HG03103 (cell line): ENCODE measurements around the gene NYAP1.
"Not testable (repeated sequence)": the region's sequence is repeated elsewhere in the genome, so short reads cannot be mapped to it uniquely, and the experiment has no call there.

Experiments
- ATAC-seq: cut with Tn5 transposase; IDR thresholded peaks from one replicate; pipeline ENCODE4 v1.9.1; 2021; ENCODE audit warnings: low read depth; ENCODE audit not compliant: unreplicated experiment

NYAP1 gene

DNA sequence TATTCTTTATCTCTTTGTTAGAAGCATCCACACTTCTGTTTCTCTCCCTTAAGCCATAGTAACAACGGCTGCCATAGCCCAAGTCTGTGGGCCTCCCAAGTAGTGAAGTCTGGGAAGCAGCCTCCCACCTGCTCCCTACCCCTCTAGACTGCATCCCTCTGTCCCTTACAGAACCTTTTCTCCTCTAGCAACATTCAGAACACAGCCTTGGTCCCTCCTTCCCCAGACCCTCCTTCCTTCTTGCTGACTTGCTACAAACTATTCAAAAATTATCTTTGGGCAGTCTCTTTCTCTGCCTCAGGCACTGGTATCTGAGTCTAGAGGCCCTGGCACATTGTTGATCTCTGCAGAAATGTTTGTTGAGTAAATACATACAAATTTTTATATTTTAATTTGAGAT is 2.3 kb upstream of the NYAP1 start:
- no peak for ATAC-seq

DNA sequence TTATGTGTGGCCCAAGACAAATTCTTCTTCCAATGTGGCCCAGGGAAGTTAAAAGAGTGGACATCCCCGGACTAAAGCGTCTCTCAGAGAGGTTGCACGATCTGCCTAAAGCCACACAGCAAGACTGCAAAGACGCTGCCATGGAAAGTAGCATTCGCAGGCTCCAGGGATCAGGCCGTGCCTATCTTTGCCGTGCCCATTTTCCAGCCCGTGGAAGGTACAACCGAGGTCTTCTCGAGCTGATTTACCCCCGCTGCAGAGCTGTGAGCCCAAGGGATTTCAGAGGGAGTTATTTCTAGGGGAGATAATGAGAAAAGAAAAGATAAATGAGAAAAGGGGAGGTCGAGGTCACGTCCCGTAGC is 1.0 kb upstream of the NYAP1 start:
- no peak for ATAC-seq

- ATAC-seq, result no peak
These were observed 521 bp upstream of the NYAP1 start for GRCh38 chr7:100483090-100483721.

DNA sequence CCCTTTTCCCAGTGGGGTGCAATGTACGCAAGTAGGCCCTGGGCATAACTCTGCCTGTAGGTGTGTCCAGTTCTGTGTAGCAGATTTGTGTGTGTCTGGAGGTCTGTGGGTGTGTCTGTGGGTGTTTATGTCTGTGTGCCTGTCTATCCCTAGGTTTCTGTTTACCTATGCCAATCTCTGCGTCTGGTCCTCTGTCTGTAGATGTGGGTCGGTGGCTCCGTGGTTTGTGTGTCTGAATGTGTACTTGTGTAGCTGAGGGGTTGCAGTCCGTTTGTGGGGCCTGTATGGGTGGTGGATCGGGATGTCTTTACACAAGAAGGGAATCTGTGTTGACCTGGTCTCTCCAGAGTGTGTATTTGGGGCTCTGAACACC is 932 bp downstream of the NYAP1 start:
- no peak for ATAC-seq

DNA sequence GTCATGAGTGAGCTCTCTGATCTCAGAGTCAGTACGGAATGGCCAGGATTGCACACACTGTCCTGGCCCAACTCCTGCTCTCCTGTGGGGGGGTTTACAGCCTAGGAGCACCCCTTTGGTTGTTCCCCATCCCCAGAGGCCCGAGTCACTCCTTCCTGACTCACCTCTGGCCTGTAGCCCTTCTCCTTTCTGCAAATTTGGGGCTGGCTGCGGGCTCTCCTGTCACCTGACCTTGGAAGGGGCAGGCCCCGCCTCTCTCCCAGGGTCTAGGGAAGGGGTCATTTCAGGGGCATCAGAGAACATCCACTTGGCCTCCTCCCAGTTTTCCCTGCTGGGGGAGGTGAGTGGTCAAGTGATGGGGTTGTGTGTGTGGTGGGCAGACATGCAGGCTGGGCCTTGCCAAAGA is 1.7 kb downstream of the NYAP1 start:
- no peak for ATAC-seq

DNA sequence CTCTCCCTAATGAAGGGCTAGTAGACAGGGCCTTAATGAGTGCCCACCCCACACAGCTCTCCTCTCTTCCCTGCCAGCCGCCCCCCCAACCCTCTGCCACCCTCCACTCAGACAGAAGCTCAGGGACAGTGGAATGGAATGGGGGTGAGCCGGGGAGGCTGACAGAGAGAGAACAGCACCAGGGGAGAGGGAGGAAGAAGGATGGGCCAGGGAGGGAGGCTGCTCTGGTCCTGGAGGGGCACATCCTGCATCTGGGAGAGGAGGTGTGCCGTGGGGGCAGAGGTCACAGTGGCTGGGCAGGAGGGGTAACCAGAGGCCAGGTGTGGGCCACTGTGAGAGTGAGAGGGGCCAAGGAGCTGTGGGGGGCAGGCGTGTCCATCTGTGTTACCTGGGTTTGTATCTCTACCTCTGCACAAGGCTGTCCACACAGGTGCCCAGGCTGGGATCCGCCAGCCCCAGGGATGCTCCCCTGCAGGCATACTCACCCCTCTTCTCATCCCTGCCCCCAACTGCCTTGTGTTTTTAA is 2.4 kb downstream of the NYAP1 start:
- ATAC-seq, result no peak

GRCh38 chr7:100486753-100487446 is 3.2 kb downstream of the NYAP1 start:
- ATAC-seq, result no peak

DNA sequence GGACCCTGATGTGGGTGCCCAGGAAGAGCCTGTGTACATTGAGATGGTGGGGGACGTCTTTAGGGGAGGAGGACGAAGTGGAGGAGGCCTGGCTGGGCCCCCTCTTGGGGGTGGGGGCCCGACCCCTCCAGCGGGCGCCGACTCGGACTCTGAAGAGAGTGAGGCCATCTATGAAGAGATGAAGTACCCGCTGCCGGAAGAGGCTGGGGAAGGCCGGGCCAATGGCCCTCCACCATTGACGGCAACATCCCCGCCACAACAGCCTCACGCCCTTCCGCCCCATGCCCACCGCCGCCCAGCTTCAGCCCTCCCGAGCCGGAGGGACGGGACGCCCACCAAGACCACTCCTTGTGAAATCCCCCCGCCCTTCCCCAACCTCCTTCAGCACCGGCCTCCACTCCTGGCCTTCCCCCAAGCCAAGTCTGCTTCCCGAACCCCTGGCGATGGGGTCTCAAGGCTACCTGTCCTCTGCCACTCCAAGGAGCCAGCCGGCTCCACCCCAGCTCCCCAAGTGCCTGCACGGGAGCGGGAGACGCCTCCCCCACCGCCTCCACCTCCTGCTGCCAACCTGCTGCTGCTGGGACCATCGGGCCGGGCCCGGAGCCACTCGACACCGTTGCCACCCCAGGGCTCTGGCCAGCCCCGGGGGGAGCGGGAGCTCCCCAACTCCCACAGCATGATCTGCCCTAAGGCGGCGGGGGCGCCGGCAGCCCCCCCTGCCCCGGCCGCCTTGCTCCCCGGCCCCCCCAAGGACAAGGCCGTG is 4.8 kb downstream of the NYAP1 start:
- no peak for ATAC-seq

- ATAC-seq, result no peak
These were observed 5.4 kb downstream of the NYAP1 start for GRCh38 chr7:100489121-100489520.

GRCh38 chr7:100489824-100490223 is 6.1 kb downstream of the NYAP1 start:
- no peak for ATAC-seq

GRCh38 chr7:100490483-100491191 is 6.9 kb downstream of the NYAP1 start:
- no peak for ATAC-seq

DNA sequence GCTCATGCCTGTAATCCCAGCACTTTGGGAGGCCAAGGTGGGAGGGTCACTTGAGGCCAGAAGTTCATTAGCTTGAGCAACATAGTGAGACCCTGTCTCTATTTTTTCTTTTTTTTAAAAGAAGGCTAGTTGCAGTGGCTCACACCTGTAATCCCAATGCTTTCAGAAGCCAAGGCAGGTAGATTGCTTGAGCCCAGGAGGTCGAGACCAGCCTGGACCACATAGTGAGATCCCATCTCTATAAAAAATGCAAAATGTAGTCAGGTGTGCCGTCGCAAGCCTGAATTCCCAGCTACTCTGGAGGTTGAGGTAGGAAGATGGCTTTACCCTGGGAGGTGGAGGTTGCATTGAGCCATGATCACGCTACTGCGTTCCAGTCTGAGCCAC is 7.5 kb downstream of the NYAP1 start:
- no peak for ATAC-seq

- no peak for ATAC-seq
These were observed 9.2 kb downstream of the NYAP1 start for GRCh38 chr7:100492738-100493475.

- ATAC-seq, result no peak
These were observed 9.9 kb downstream of the NYAP1 start for GRCh38 chr7:100493476-100494264.

GRCh38 chr7:100496509-100496908 is 12.8 kb downstream of the NYAP1 start:
- ATAC-seq, result no peak

GRCh38 chr7:100500743-100501142 is 17.0 kb downstream of the NYAP1 start:
- not testable (repeated sequence) for ATAC-seq

- ATAC-seq, result not testable (repeated sequence)
These were observed 20.3 kb downstream of the NYAP1 start for GRCh38 chr7:100504031-100504430.

DNA sequence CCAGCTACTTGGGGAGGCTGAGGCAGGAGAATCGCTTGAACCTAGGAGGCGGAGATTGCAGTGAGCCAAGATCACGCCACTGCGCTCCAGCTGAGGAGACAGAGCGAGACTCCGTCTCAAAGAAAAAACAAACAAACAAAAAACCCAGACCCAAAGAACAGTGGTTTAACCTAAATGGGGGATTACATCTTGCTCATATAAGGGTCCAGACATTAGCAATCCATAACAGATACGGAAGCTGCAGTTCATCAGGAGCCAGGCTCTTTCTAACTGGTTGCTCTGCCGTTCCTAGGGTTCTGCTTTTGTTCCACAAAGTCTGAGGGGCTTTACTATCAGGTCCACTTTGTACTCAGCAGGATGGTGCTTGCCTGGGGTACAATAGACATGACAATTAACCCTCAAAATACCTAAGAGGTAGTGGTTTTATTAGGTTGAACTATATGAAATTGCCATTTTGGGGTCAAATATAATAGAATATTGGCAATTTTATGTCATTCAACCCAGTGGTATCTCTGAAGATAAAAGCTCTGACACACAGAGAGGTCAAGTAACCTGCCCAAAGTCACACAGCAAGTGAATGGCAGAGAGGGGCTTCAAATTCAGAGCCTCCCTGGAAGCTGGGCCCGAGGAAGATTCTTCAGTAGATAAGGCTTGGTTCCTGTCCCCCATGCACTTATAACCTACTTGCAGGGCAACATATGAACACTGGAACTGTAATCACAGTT is 21.3 kb downstream of the NYAP1 start:
- no peak for ATAC-seq

GRCh38 chr7:100506356-100506923 is 22.7 kb downstream of the NYAP1 start:
- ATAC-seq, result no peak
